ENCODE results near the gene EFNA4.
A peak's percentile ranks its signal among the peaks of the same experiment; 100 is the strongest.

Gene EFNA4

DNA sequence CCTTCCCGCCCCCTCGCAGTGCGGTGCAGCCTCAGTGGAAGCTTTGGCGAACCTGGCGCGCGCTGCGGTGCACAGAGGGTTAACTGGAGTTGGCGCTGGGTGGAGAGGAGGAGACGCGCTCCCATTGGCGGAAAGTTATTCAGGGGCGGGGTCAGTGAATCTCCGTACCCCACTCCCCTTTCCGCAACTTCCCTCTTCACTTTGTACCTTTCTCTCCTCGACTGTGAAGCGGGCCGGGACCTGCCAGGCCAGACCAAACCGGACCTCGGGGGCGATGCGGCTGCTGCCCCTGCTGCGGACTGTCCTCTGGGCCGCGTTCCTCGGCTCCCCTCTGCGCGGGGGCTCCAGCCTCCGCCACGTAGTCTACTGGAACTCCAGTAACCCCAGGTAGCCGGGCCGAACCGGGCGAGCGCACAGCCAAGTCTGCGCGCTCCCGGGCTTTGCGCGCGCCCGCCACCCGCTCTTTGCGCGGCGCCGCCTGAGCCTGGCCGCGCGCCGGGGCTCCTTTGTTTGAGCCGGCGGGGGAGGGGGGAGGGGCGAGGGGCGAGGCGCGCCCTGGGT is at the start of gene EFNA4:
Gene EFNA4, plus strand, starts transcription at position 191 of the 561 bp plus-strand sequence. Its CDS starts 84 bp downstream, at position 275.
- peak; percentile 66 for DNase-seq (ENCODE audit: low read depth, low spot score)
- peak within 1 kb of the TSS; percentile 62 for H3K27ac ChIP-seq

DNA sequence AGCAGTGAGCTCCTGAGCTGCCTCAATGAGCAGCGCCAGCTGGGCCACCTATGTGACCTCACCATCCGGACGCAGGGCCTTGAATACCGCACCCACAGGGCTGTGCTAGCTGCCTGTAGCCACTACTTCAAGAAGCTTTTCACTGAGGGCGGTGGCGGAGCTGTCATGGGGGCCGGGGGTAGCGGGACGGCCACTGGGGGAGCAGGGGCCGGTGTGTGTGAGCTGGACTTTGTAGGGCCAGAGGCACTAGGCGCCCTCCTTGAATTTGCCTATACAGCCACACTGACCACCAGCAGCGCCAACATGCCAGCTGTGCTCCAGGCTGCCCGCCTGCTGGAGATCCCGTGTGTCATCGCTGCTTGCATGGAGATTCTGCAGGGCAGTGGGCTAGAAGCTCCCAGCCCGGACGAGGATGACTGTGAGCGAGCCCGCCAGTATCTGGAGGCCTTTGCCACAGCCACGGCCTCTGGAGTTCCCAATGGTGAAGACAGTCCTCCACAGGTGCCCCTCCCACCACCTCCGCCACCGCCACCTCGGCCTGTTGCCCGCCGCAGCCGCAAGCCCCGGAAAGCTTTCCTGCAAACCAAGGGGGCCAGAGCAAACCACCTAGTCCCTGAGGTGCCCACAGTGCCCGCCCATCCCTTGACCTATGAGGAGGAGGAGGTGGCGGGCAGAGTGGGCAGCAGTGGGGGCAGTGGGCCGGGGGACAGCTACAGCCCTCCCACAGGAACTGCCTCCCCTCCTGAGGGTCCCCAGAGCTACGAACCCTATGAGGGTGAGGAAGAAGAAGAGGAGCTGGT is 48.6 kb upstream of the EFNA4 start:
- peak overlapping the region; percentile 81 for H3K27ac ChIP-seq
- DNase-seq (ENCODE audit: low read depth, low spot score): no peak

- no peak for DNase-seq (ENCODE audit: low read depth, low spot score)
- peak overlapping the region; percentile 81 for H3K27ac ChIP-seq
Measured at GRCh38 chr1:155015527-155016230, 47.9 kb upstream of the EFNA4 start.

DNA sequence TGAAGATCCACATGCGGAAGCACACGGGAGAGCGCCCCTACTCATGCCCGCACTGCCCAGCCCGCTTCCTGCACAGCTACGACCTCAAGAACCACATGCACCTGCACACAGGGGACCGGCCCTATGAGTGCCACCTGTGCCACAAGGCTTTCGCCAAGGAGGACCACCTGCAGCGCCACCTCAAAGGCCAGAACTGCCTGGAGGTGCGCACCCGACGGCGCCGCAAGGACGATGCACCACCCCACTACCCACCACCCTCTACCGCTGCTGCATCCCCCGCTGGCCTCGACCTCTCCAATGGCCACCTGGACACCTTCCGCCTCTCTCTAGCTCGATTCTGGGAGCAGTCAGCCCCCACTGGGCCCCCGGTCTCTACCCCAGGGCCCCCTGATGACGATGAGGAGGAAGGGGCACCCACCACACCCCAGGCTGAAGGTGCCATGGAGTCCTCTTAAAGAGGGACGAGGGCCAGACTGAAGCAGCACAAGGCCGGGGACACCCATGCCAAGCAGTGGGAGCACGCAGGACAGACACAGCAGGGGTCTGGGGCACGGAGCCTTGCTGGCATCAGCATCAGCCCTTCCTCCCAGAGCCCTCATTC is 47.2 kb upstream of the EFNA4 start:
- no peak for DNase-seq (ENCODE audit: low read depth, low spot score)
- peak overlapping the region; percentile 81 for H3K27ac ChIP-seq

GRCh38 chr1:155017041-155017945 is 46.2 kb upstream of the EFNA4 start:
- peak; percentile 77 for DNase-seq (ENCODE audit: low read depth, low spot score)
- H3K27ac ChIP-seq: peak overlapping the region; percentile 81

DNA sequence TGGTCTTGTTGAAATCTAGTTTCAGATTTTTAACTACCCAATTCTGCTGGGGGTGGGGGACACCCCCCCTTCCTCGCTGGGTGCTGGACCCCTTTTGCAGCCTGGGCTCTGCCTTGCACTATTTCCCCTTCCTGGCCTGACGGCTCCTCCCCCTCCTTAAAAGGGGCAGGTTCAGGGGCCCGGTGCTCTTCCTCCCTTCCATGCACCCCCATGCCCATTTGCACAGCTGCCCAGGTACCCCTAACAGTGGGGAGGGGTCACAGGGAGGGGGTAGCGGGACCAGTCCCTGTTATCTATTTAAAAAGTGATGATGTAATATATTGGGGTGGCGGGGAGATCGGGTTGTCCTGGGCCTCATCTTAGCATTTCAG is 45.6 kb upstream of the EFNA4 start:
- no peak for DNase-seq (ENCODE audit: low read depth, low spot score)
- peak overlapping the region; percentile 81 for H3K27ac ChIP-seq

DNA sequence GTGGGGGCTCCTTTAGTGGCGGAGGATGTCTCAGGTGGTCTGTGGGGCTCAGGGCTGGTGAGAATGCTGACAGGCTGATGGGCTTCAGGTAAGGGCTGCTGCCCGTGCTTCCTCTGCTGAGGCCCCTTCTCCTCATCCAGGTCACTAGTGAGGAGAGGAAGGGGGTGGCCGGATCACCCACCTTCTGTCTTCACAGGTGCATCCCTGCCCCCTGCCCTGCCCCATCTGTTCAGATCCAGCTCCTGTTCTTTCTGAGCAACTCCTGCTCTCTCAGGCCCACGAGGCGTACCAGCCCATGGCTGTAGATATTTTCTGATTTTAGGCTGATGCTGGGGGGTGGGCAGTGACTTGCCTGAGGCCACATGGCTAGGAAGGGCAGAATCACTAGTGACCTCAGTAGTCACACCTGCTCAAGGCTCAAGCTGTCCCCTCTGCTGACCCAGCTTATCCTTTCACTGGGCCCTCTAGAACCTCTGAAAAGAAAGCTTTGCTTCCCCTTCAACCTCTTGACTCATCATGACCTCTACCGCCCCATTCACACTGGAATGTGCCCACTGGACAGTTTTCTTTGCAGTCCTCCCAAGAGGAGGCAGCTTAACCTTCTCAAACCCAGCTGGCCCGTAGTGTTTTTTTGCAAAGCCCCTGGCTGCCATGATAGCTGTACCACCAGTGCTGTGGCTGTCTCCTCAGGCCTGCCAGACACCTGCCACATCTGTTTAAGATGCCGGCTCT is 44.8 kb upstream of the EFNA4 start:
- peak overlapping the region; percentile 81 for H3K27ac ChIP-seq
- no peak for DNase-seq (ENCODE audit: low read depth, low spot score)

GRCh38 chr1:155019377-155020245 is 43.9 kb upstream of the EFNA4 start:
- DNase-seq (ENCODE audit: low read depth, low spot score): no peak
- H3K27ac ChIP-seq: no peak overlapping the region

GRCh38 chr1:155022136-155022926 is 41.2 kb upstream of the EFNA4 start:
- no peak for DNase-seq (ENCODE audit: low read depth, low spot score)
- H3K27ac ChIP-seq: peak overlapping the region; percentile 13

DNA sequence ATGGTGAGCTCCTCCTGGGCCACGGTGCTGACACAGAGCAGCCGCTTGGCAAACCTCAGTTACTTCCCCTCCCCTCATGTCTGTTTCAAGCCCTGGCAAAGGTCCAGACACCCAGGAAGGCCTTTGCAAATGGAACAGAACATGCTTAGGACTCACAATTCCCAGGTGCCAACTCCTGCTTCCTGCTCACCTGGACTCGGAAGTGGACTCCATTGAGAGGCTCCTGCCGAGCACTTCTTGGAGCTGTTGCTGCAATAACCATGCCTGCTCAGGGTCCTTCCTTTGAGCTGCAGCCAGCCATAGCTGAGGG is 40.7 kb upstream of the EFNA4 start:
- no peak for DNase-seq (ENCODE audit: low read depth, low spot score)
- H3K27ac ChIP-seq: peak overlapping the region; percentile 13

DNA sequence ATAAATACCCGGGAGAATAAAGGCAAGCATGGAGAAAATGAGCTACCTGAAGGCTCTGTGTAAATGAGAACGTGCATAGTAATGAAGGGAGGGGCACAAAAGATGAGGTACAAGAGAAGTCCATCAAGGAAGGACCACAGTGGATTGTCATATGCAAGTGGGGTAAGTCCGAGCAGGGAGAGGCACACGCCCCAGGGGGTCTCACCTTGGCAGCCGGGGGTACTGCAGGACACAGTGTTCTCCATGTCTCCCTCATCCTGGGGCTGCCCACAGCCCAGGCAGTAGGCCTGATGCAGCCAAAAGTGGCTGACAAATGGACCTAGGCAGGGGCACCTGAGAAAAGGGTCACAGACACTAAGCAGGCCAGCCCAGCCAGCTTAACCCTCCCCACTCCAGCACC is 39.9 kb upstream of the EFNA4 start:
- H3K27ac ChIP-seq: no peak overlapping the region
- no peak for DNase-seq (ENCODE audit: low read depth, low spot score)

GRCh38 chr1:155024315-155024714 is 39.2 kb upstream of the EFNA4 start:
- H3K27ac ChIP-seq: no peak overlapping the region
- no peak for DNase-seq (ENCODE audit: low read depth, low spot score)

- H3K27ac ChIP-seq: no peak overlapping the region
Measured at GRCh38 chr1:155026154-155026553, 37.4 kb upstream of the EFNA4 start.

DNA sequence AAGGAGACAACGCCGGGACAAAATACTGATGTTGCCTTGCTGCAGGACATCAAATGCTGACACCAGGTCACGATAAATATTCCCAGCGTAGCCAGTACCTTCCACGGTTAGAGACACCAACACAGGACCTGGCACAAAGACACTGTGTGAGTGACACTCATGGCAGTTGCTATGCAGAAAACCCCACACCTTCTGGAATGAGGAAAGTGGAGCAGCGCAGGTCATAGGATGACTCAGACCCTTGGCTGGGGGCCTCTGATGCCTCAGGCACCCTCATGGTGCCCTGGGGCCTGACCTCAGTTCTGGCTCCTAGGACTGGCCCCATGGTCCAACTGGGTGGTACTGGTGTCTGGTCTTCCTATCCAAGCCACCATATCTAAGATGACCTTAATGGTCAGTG is 37.0 kb upstream of the EFNA4 start:
- no peak overlapping the region for H3K27ac ChIP-seq
- no peak for DNase-seq (ENCODE audit: low read depth, low spot score)

More at GRCh38 chr1:155026154-155026553, 37.4 kb upstream of the EFNA4 start:
- no peak for DNase-seq (ENCODE audit: low read depth, low spot score)

DNA sequence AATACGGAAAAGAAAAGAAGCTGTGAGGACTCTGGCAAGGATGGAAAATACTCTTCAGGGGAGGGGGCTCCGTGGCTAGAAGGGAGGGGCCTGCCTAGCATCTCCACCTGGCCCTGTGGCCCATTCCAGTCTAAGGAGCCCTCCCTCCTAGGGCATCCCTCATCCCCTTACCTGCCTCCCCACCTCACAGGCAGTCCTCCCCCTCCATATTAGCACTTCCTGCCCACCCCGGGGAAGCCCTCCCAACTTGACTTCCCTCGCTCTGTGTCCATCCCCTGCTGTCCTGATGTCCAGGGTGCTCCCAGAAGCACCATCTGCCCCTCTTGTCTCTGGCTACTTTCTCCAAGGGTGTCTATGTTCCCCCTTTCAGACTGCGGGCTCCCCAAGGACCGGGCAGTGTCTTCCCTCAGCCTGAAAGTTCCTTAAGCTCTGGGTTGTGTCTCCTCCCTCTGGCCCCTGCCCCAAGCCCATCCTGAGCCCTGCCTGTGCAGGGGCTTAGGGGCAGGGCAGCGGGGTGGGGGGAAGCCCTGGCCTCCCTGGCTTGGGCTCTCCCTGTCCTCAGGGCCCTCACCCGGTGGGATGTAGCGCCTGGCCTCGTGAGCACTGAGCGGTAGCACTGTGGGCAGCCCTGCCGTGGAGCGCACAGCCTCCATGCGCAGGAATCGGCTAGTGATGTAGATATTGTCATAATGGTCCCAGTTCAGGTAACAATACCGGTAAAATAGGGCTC is 33.9 kb upstream of the EFNA4 start:
- no peak for DNase-seq (ENCODE audit: low read depth, low spot score)
- H3K27ac ChIP-seq: no peak overlapping the region

GRCh38 chr1:155030243-155030795 is 33.2 kb upstream of the EFNA4 start:
- H3K27ac ChIP-seq: no peak overlapping the region
- no peak for DNase-seq (ENCODE audit: low read depth, low spot score)

GRCh38 chr1:155030899-155031298 is 32.6 kb upstream of the EFNA4 start:
- H3K27ac ChIP-seq: no peak overlapping the region
- DNase-seq (ENCODE audit: low read depth, low spot score): no peak

All from epithelial cell of prostate (primary cell).